ENCODE measurements around the gene MAPK8IP1.

DNA sequence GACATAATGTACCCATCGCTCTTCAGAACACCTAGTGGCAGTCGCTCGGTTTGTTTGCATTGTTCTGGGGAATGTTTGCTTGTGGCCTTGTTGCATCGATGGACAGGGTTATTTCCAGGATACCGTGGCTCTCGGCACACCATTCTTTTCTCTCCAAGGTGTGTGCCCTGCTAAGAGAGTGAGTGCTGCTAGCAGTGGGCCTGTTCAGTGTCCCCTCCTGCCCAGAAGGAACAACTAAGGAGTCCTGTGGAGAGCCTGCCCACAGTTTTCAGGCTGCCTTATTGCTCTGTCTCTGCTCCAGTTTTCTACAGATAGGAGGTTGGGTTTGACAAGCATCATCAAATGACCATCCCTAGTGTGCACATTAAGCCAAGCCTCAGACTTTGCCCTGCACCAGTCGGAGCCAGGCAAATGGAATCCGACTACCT, 36.8 kb upstream of the MAPK8IP1 start:
- TF ChIP-seq, protein P1, sequence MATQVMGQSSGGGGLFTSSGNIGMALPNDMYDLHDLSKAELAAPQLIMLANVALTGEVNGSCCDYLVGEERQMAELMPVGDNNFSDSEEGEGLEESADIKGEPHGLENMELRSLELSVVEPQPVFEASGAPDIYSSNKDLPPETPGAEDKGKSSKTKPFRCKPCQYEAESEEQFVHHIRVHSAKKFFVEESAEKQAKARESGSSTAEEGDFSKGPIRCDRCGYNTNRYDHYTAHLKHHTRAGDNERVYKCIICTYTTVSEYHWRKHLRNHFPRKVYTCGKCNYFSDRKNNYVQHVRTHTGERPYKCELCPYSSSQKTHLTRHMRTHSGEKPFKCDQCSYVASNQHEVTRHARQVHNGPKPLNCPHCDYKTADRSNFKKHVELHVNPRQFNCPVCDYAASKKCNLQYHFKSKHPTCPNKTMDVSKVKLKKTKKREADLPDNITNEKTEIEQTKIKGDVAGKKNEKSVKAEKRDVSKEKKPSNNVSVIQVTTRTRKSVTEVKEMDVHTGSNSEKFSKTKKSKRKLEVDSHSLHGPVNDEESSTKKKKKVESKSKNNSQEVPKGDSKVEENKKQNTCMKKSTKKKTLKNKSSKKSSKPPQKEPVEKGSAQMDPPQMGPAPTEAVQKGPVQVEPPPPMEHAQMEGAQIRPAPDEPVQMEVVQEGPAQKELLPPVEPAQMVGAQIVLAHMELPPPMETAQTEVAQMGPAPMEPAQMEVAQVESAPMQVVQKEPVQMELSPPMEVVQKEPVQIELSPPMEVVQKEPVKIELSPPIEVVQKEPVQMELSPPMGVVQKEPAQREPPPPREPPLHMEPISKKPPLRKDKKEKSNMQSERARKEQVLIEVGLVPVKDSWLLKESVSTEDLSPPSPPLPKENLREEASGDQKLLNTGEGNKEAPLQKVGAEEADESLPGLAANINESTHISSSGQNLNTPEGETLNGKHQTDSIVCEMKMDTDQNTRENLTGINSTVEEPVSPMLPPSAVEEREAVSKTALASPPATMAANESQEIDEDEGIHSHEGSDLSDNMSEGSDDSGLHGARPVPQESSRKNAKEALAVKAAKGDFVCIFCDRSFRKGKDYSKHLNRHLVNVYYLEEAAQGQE (IDR thresholded peaks at IDR 0.05; ENCODE audit: insufficient replicate concordance, low read depth), result no peak
- TF ChIP-seq, protein P2, sequence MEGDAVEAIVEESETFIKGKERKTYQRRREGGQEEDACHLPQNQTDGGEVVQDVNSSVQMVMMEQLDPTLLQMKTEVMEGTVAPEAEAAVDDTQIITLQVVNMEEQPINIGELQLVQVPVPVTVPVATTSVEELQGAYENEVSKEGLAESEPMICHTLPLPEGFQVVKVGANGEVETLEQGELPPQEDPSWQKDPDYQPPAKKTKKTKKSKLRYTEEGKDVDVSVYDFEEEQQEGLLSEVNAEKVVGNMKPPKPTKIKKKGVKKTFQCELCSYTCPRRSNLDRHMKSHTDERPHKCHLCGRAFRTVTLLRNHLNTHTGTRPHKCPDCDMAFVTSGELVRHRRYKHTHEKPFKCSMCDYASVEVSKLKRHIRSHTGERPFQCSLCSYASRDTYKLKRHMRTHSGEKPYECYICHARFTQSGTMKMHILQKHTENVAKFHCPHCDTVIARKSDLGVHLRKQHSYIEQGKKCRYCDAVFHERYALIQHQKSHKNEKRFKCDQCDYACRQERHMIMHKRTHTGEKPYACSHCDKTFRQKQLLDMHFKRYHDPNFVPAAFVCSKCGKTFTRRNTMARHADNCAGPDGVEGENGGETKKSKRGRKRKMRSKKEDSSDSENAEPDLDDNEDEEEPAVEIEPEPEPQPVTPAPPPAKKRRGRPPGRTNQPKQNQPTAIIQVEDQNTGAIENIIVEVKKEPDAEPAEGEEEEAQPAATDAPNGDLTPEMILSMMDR (IDR thresholded peaks at IDR 0.05; ENCODE audit: insufficient read depth, low read length), result no peak
- TF ChIP-seq POLR2AphosphoS5 (IDR thresholded peaks at IDR 0.05; ENCODE audit: low read depth) (no peak), GABPA (IDR thresholded peaks at IDR 0.05; ENCODE audit: low read depth) (no peak)

Measured in HL-60 (cell line).